B cell (primary cell): ENCODE results near the gene TTC21B.

ENCODE experiments used
- EZH2 ChIP-seq: IDR thresholded peaks from 2 replicates; pipeline ENCODE4 v1.6.1; 2012; ENCODE audit warnings: borderline replicate concordance, low read depth, mild to moderate bottlenecking, moderate library complexity, low read length; ENCODE audit not compliant: insufficient read depth, poor library complexity, severe bottlenecking
- TF ChIP-seq, protein P1 (sequence below): fragments of 200-600 bp; IDR thresholded peaks from one replicate; pipeline ENCODE4 v1.8.0; 2022; ENCODE audit warnings: antibody characterized with exemption, mild to moderate bottlenecking

DNA sequence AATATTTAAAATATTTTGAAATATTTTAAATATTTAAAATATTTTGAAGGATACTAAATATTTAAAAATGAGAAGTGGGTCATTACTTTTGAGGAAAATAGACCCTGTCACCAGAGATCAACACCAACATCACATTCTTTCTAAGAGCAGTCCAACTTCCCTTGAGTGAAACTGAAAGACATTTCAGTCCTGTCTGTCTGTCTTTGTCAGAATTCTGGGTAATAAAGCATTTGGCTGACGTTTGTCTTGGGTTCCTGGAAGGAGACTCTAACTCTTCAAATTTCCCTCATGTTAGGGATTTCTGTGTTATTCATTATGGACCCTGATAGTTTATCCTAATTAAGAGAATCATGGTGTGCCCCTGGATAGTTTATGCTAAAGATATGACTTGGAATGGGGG, 32.8 kb downstream of the TTC21B start:
- TF ChIP-seq, protein P1, sequence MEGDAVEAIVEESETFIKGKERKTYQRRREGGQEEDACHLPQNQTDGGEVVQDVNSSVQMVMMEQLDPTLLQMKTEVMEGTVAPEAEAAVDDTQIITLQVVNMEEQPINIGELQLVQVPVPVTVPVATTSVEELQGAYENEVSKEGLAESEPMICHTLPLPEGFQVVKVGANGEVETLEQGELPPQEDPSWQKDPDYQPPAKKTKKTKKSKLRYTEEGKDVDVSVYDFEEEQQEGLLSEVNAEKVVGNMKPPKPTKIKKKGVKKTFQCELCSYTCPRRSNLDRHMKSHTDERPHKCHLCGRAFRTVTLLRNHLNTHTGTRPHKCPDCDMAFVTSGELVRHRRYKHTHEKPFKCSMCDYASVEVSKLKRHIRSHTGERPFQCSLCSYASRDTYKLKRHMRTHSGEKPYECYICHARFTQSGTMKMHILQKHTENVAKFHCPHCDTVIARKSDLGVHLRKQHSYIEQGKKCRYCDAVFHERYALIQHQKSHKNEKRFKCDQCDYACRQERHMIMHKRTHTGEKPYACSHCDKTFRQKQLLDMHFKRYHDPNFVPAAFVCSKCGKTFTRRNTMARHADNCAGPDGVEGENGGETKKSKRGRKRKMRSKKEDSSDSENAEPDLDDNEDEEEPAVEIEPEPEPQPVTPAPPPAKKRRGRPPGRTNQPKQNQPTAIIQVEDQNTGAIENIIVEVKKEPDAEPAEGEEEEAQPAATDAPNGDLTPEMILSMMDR: no peak
- no peak for TF ChIP-seq EZH2
